ENCODE results near the gene TOMT. TPM values are rescaled to one million over a fixed set of nuclear protein-coding genes. Genes with fewer than 3 reads are reported as not detected.
A peak's percentile ranks its signal among the peaks of the same experiment; 100 is the strongest.

The TOMT gene
- total and polyA plus RNA-seq, 2 donors (not counting 1 experiment from before 2014, with no cell fraction given): not detected

DNA sequence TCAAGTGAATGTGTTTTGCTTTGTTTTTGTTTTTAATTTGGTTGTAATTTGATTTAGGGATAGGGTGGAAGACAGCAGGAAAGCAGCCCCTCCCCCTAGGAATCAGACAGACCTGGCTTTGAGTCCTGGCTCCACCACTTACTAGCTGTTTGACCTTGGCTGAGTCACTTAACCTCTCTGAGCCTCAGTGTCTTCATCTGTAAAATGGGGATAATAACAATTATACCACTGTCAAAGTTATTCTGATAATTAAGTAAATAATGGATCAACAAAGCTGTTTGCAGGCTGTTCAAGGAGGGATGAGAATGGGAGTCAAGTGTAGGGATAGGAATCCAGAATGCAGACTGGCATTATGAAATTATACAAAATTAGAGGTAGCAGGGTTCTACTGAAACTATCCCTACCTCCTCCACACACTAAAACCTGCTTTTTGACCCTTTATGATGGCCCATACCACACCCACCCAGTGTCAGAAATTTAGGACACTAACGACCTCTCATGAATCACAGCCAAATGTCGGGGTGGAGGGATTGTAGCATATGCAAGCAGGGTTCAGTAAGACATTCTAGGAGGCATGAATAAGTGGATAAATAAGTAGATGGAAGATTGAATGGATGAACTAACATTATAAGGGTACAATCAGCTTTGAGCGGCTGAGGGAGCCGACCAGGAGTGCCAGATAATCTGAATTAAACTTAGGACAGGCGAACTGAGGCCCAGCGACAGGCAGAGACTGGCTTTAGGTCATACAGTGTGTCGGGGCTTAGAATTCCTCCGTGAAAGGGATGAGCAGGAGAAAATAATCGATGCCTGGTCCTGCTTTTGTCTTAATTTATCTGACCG lies 5.8 kb downstream of the TOMT start:
- Histone ChIP-seq H3K9me3 (ENCODE audit: control extremely low read depth in 1 of 3, control insufficient read depth in 2 of 3, insufficient read depth in 1 of 3, low read length in 2 of 3) (no peaks in the 10 kb centered on the region), H3K27ac (ENCODE audit: low read length in 2 of 2) (peak overlapping the region; percentile 95), H2AFZ (ENCODE audit: insufficient read depth, low read depth, low read length, poor library complexity, severe bottlenecking) (peak overlapping the region; percentile 78), H3K4me3 (ENCODE audit: control extremely low read depth in 1 of 5, extremely low read depth in 1 of 5, insufficient read depth in 1 of 5, low read depth in 2 of 5, low read length in 4 of 5) (peak overlapping the region; percentile 67 to 94 (median 78)), H4K20me1 (ENCODE audit: control insufficient read depth, insufficient read depth, low read length, poor library complexity, severe bottlenecking) (no peaks in the 10 kb centered on the region), H3K9ac (ENCODE audit: low read length) (peak overlapping the region; percentile 74), H3K36me3 (replicated peaks in 1 of 2; ENCODE audit: control extremely low read depth in 1 of 2, control insufficient read depth in 1 of 2, extremely low read depth in 1 of 2, insufficient read depth in 2 of 2, low read length in 1 of 2) (peaks cover 0 to 24% of the 10 kb centered on the region in 2 experiments), H3K79me2 (ENCODE audit: control insufficient read depth, insufficient read depth, low read length) (peaks cover 12% of the 10 kb centered on the region), H3K27me3 (replicated peaks in 1 of 4; ENCODE audit: control extremely low read depth in 1 of 4, control insufficient read depth in 3 of 4, insufficient read depth in 4 of 4, low read length in 3 of 4) (peaks cover 0 to 11% (median 0%) of the 10 kb centered on the region in 4 experiments), H3K4me1 (ENCODE audit: control insufficient read depth in 2 of 2, insufficient read depth in 2 of 2, low read length in 2 of 2) (peaks cover 14 to 19% of the 10 kb centered on the region in 2 donors), H3K4me2 (replicated peaks; ENCODE audit: low read depth, low read length, poor library complexity, severe bottlenecking) (peak overlapping the region; percentile 81)
- TF ChIP-seq, protein P1, sequence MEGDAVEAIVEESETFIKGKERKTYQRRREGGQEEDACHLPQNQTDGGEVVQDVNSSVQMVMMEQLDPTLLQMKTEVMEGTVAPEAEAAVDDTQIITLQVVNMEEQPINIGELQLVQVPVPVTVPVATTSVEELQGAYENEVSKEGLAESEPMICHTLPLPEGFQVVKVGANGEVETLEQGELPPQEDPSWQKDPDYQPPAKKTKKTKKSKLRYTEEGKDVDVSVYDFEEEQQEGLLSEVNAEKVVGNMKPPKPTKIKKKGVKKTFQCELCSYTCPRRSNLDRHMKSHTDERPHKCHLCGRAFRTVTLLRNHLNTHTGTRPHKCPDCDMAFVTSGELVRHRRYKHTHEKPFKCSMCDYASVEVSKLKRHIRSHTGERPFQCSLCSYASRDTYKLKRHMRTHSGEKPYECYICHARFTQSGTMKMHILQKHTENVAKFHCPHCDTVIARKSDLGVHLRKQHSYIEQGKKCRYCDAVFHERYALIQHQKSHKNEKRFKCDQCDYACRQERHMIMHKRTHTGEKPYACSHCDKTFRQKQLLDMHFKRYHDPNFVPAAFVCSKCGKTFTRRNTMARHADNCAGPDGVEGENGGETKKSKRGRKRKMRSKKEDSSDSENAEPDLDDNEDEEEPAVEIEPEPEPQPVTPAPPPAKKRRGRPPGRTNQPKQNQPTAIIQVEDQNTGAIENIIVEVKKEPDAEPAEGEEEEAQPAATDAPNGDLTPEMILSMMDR (IDR thresholded peaks at IDR 0.05): no peak
- no peak for TF ChIP-seq EZH2 (IDR thresholded peaks at IDR 0.05; ENCODE audit: borderline replicate concordance, insufficient read depth, low read depth, low read length, poor library complexity, severe bottlenecking)
- 3% methylated on average over 8 of the region's 10 CpGs for WGBS (ENCODE audit: insufficient coverage)
- ATAC-seq (ENCODE audit: low read depth) (no peak), DNase-seq (no peak)
- peak overlapping the region; percentile 93 for H3K4me3 Mint-ChIP-seq
- H3K9me3 Mint-ChIP-seq (ENCODE audit: insufficient read depth): no peaks in the 10 kb centered on the region
- peak overlapping the region; percentile 98 for H3K27ac Mint-ChIP-seq
- POLR2A ChIA-PET: interaction anchor here (0.6 to 1.8 kb wide), 3 partner anchors 29 to 1846 kb away, joined by 3 to 6 read pairs (median 3); no protein-coding TSS in a partner anchor
- CTCF ChIA-PET: interaction anchor here (0.7 to 3.9 kb wide), 4 partner anchors 13 to 86 kb away, joined by 3 to 14 read pairs (median 6); no protein-coding TSS in a partner anchor
- peaks cover 20% of the 10 kb centered on the region for H3K4me1 Mint-ChIP-seq
- intact Hi-C loops (cut with micrococcal nuclease): loop anchor here (1.0 to 2.0 kb wide), 8 partner anchors 8 to 324 kb away; partner anchors contain the start of genes CLPB, LAMTOR1, LRRC51 and NUMA1
- peaks cover 9% of the 10 kb centered on the region for H3K27me3 Mint-ChIP-seq
